ENCODE data around the gene ZFC3H1. TPM values are rescaled to one million over a fixed set of nuclear protein-coding genes. Genes with fewer than 3 reads are reported as not detected.
"Not testable (repeated sequence)": the region's sequence is repeated elsewhere in the genome, so short reads cannot be mapped to it uniquely, and the experiment has no call there.

ZFC3H1 gene
- total RNA-seq, 1 experiment from 2014 or later, result 37.1 TPM

GRCh38 chr12:71695782-71696181 is 32.1 kb upstream of the ZFC3H1 start:
- ATAC-seq (no peak), DNase-seq (ENCODE audit: low read depth, low spot score) (no peak)
- Histone ChIP-seq H3K9me3 (ENCODE audit: control insufficient read depth in 1 of 2, insufficient read depth in 1 of 2, low read depth in 1 of 2, low read length in 2 of 2) (no peaks in the 10 kb centered on the region), H3K27ac (ENCODE audit: low read depth, low read length) (no peak overlapping the region), H3K4me1 (ENCODE audit: control insufficient read depth in 1 of 2, insufficient read depth in 2 of 2, low read length in 2 of 2) (no peaks in the 10 kb centered on the region), H2AFZ (ENCODE audit: low read depth, low read length, poor library complexity, severe bottlenecking) (no peak overlapping the region), H3K9me2 (ENCODE audit: insufficient read depth) (no peaks in the 10 kb centered on the region), H3K9ac (ENCODE audit: low read length) (no peak overlapping the region), H3K79me2 (ENCODE audit: insufficient read depth, low read length) (no peaks in the 10 kb centered on the region), H3K27me3 (ENCODE audit: insufficient read depth, low read length) (no peaks in the 10 kb centered on the region), H3K4me3 (replicated peaks in 1 of 2; ENCODE audit: low read depth in 1 of 2, low read length in 2 of 2) (no peak overlapping the region), H4K20me1 (ENCODE audit: insufficient read depth) (no peaks in the 10 kb centered on the region), H3K36me3 (ENCODE audit: control insufficient read depth in 1 of 2, insufficient read depth in 2 of 2, low read length in 2 of 2) (peaks cover 0 to 4% of the 10 kb centered on the region in 2 experiments; a peak in 2 of 4 replicates), H3K4me2 (ENCODE audit: low read length) (no peak overlapping the region)
- BruUV-seq (replicated peaks), result no TSS peak
- intact Hi-C loops (cut with micrococcal nuclease), result no loop called here
- no peak for TF ChIP-seq EGR1 (IDR thresholded peaks at IDR 0.05; ENCODE audit: low read depth)
- CTCF ChIA-PET, result no interaction called here
- POLR2A ChIA-PET, result no interaction called here
- RAD21 ChIA-PET (ENCODE audit: low non-redundant PET in 1 of 2, low total read pairs in 2 of 2, uncharacterized antibody in 2 of 2, unreplicated experiment in 2 of 2), result no interaction called here

- ATAC-seq (no peak), DNase-seq (ENCODE audit: low read depth, low spot score) (no peak)
- intact Hi-C loops (cut with micrococcal nuclease), result no loop called here
- ChIA-PET RAD21 (ENCODE audit: low non-redundant PET in 1 of 2, low total read pairs in 2 of 2, uncharacterized antibody in 2 of 2, unreplicated experiment in 2 of 2) (no interaction called here), POLR2A (no interaction called here), CTCF (no interaction called here)
- peaks cover 0 to 4% of the 10 kb centered on the region in 2 experiments; a peak in 2 of 4 replicates for H3K36me3 ChIP-seq (ENCODE audit: control insufficient read depth in 1 of 2, insufficient read depth in 2 of 2, low read length in 2 of 2)
- TF ChIP-seq EGR1 (IDR thresholded peaks at IDR 0.05; ENCODE audit: low read depth) (no peak), RAD21 (IDR thresholded peaks at IDR 0.05; ENCODE audit: low read depth) (no peak)
- no peaks in the 10 kb centered on the region for H3K4me1 ChIP-seq (ENCODE audit: control insufficient read depth in 1 of 2, insufficient read depth in 2 of 2, low read length in 2 of 2)
- BruUV-seq (replicated peaks), result no TSS peak
- no peaks in the 10 kb centered on the region for H4K20me1 ChIP-seq (ENCODE audit: insufficient read depth)
- no peaks in the 10 kb centered on the region for H3K9me3 ChIP-seq (ENCODE audit: control insufficient read depth in 1 of 2, insufficient read depth in 1 of 2, low read depth in 1 of 2, low read length in 2 of 2)
- no peaks in the 10 kb centered on the region for H3K27me3 ChIP-seq (ENCODE audit: insufficient read depth, low read length)
- no peak overlapping the region for H3K4me2 ChIP-seq (ENCODE audit: low read length)
- no peaks in the 10 kb centered on the region for H3K9me2 ChIP-seq (ENCODE audit: insufficient read depth)
- no peak overlapping the region for H3K27ac ChIP-seq (ENCODE audit: low read depth, low read length)
- no peak overlapping the region for H3K9ac ChIP-seq (ENCODE audit: low read length)
- H2AFZ ChIP-seq (ENCODE audit: low read depth, low read length, poor library complexity, severe bottlenecking), result no peak overlapping the region
- H3K4me3 ChIP-seq (replicated peaks in 1 of 2; ENCODE audit: low read depth in 1 of 2, low read length in 2 of 2), result no peak overlapping the region
- no peaks in the 10 kb centered on the region for H3K79me2 ChIP-seq (ENCODE audit: insufficient read depth, low read length)
Observed at GRCh38 chr12:71694099-71694820, 30.6 kb upstream of the ZFC3H1 start.

GRCh38 chr12:71693651-71694050 is 30.0 kb upstream of the ZFC3H1 start:
- CTCF ChIA-PET; POLR2A ChIA-PET; H4K20me1 ChIP-seq (ENCODE audit: insufficient read depth): not testable (repeated sequence)

More at GRCh38 chr12:71693651-71694050, 30.0 kb upstream of the ZFC3H1 start:
- H3K27ac ChIP-seq (ENCODE audit: low read depth, low read length); H3K9me3 ChIP-seq (ENCODE audit: control insufficient read depth in 1 of 2, insufficient read depth in 1 of 2, low read depth in 1 of 2, low read length in 2 of 2); ATAC-seq; H3K9ac ChIP-seq (ENCODE audit: low read length); H3K9me2 ChIP-seq (ENCODE audit: insufficient read depth); H2AFZ ChIP-seq (ENCODE audit: low read depth, low read length, poor library complexity, severe bottlenecking); H3K36me3 ChIP-seq (ENCODE audit: control insufficient read depth in 1 of 2, insufficient read depth in 2 of 2, low read length in 2 of 2); BruUV-seq (replicated peaks); H3K4me3 ChIP-seq (replicated peaks in 1 of 2; ENCODE audit: low read depth in 1 of 2, low read length in 2 of 2); H3K4me1 ChIP-seq (ENCODE audit: control insufficient read depth in 1 of 2, insufficient read depth in 2 of 2, low read length in 2 of 2); DNase-seq (ENCODE audit: low read depth, low spot score); H3K79me2 ChIP-seq (ENCODE audit: insufficient read depth, low read length); RAD21 ChIA-PET (ENCODE audit: low non-redundant PET in 1 of 2, low total read pairs in 2 of 2, uncharacterized antibody in 2 of 2, unreplicated experiment in 2 of 2); H3K27me3 ChIP-seq (ENCODE audit: insufficient read depth, low read length); intact Hi-C loops (cut with micrococcal nuclease); H3K4me2 ChIP-seq (ENCODE audit: low read length): not testable (repeated sequence)

Data from HCT116 (cell line).